Central memory CD4-positive, alpha-beta T cell (primary cell): Measurements from ENCODE around the gene BOLL.
"Not testable (repeated sequence)": the region's sequence is repeated elsewhere in the genome, so short reads cannot be mapped to it uniquely, and the experiment has no call there.

Experiments
- DNase-seq: peaks from one replicate; pipeline ENCODE4 v3.0.0; 2022
- total RNA-seq, 3 experiments: gene quantifications; one replicate each; lab custom pipeline; 2026; lab: John Stamatoyannopoulos, UW

Gene BOLL, protein sequence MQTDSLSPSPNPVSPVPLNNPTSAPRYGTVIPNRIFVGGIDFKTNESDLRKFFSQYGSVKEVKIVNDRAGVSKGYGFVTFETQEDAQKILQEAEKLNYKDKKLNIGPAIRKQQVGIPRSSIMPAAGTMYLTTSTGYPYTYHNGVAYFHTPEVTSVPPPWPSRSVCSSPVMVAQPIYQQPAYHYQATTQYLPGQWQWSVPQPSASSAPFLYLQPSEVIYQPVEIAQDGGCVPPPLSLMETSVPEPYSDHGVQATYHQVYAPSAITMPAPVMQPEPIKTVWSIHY
- 0 reads per million in 3 experiments for total RNA-seq

DNA sequence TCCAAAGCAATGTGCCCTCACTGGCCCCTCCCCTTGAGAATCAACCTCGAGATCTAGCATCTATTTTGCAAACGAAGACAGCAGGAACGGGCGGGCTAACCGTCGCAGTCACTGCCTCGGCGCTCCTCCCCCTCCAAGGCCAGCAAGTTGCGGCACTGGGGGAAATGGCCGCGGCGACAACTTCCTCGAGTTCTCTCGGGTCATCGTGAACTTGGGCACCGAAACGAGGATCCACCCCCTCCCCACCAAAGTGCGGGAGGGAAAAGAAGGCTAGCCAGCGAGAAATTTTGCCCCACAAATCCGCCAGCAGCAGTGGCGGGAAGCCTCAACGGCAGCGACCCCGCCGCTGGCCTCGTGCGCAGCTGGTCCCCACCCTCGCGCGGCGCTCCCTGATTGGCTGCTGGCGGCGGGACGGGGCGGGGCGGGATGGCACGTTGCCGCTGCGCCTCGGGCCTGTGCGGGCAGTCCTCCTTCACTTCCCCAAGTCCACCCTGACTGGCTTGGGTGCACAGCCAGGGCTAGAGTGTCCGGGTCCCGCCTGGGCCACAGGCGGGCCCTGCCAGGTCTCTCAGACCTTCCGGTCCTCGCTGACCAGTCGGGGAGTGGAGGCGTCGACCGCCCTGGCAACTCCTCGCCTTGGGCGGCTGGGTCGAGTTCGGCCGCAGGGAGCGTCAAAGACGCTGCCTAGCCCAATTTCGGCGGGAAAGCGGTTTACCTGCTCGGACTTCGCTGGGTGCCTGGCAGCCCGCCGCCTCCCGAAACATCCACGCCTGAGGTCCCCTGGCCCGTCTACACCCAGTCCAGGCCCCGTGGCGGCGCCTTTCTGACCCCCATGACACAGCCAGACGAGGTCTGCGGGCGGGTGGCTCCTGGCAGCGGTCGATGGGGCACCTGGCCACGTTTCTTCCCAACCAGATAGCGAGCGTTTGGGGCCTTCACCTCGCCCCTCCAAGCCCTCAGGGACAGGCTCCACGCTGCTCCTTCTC lies at the start of gene BOLL:
TSS of gene BOLL (minus strand) at position 364 of the 986 bp plus-strand sequence. CDS start 3,469 bp downstream, outside the sequence.
- DNase-seq: no peak

GRCh38 chr2:197834771-197835170 lies 49.7 kb upstream of the BOLL start:
- DNase-seq: not testable (repeated sequence)

GRCh38 chr2:197828464-197829135 lies 43.5 kb upstream of the BOLL start:
- DNase-seq: no peak

DNA sequence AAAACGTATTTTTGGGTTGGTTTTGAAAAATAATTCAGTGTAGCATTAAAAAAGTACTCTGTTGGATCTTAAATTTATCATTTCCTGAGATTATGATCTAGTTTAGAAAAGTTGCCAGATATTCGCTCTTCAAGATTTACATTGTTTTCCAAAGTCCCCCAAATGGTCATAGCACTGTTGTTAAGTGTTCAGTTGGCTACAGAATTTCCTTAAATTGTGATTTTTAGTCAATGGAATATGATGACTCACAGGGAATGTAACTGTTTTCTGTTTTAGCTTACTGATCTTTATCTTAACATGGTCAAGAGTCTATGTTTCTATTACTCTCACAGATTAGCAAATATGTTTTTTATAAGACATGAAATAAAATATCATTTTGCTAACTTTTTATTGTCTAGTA lies 42.5 kb upstream of the BOLL start:
- no peak for DNase-seq

GRCh38 chr2:197822333-197822732 lies 37.2 kb upstream of the BOLL start:
- DNase-seq: no peak

- DNase-seq: no peak
Observed at GRCh38 chr2:197821550-197822289, 36.6 kb upstream of the BOLL start.

DNA sequence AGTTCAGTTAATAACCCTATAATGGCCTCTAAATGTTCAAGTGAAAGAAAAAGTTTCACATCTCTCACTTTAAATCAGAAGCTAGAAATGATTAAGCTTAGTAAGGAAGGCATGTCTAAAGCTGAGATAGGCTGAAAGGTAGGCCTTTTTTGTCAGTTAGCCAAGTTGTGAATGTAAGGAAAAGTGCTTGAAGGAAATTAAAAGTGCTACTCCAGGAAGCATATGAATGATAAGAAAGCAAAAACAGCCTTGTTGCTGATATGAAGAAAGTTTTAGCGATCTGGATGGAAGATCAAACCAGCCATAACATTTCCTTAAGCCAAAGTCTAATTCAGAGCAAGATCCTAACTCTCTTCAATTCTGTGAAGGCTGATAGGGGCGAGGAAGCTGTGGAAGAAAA lies 29.4 kb upstream of the BOLL start:
- no peak for DNase-seq

DNA sequence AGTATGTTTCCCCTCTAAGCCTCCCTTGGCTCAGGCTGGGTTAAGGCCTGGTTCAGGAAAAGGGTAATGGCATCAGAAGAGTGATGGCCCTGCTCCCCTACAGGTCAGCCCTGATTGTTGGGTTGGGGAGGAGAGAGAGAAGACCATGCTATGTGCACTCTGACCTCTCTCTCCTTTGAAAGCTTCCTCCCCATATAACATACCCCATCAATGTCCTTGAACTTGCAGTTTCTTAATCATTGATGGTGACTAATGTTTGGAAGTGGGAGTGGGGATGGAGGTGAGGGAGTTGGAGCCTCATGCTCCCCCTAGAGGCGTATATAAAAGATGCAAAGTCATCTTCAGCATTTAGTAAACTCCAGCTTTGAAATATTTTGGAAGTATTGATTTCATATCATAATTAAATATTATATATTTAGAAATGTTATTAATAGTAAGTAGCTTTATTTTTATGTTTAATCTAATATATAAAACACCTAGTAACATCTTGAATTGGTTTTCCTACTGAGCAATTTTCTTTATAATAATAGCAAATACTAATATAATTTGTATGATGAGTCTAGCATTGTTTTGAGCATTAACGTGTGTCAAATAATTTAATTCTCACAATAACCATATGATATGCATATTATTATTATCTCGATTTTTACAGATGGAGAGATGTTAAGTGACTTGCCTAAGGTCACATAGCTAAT lies 28.1 kb upstream of the BOLL start:
- no peak for DNase-seq

GRCh38 chr2:197810491-197810890 lies 25.4 kb upstream of the BOLL start:
- no peak for DNase-seq

GRCh38 chr2:197810016-197810415 lies 24.9 kb upstream of the BOLL start:
- DNase-seq: no peak

- no peak for DNase-seq
Observed at GRCh38 chr2:197809064-197809463, 23.9 kb upstream of the BOLL start.

GRCh38 chr2:197805715-197806633 lies 20.9 kb upstream of the BOLL start:
- DNase-seq: no peak

GRCh38 chr2:197804758-197805714 lies 19.9 kb upstream of the BOLL start:
- peak; percentile 9 for DNase-seq

DNA sequence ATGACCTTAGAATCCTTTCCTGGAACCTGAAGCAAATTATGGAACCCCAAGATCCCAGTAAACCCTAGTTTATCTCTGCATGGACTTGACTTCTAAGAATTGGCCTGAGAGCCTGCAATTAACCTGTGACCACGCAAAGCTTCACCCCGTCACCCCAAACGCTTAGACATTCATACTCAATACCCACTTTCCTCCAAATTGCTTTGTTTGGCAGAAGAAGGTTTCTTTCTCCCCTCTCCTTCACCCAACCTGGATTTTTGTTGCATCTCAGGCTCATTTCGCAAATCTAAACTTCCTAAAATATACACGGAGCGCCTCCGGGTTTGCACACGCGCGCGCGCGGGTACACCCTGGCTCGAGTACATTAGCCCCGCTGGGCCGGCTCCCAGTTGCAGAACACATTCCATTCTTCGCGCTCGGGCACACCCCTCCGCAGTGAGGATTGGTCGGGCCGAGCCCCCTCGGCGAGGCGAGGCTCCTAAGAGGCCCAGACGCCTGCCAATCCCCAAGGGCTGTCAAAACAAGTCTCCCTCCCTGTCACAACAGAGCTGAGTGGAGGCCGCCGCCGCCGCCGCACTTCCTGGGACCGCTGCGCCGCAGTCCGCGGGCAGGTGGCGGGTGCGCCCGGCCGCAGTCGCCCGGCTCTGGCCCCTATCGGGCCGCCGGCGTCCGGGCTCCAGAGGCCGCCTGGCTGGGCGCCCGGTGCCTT lies 19.1 kb upstream of the BOLL start, which contains the start of gene PLCL1:
TSS of gene PLCL1 (plus strand) at position 545 of the 709 bp plus-strand sequence.
- peak; percentile 91 for DNase-seq

DNA sequence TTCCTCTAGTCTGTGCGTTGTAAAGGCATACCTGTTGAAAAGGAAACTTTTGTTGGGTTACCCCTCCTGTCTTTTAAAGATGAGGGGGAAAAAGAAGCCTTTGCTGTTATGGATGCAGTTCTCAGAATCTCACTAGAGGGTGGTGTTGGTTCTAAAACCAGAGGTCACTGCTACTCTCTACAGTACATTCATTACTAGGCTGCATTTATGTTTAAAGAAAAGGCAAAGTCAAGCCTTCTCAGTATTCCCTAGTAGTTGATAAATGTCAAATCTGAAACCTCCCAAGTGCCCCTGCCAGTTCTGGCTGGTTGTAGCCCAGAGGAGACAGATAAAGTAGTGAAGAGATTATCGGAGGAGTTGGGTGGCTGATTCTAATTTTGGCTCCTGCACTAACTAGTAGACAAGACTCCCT lies 17.9 kb upstream of the BOLL start:
- DNase-seq: peak; percentile 46

- no peak for DNase-seq
Observed at GRCh38 chr2:197801033-197801432, 15.9 kb upstream of the BOLL start.

DNA sequence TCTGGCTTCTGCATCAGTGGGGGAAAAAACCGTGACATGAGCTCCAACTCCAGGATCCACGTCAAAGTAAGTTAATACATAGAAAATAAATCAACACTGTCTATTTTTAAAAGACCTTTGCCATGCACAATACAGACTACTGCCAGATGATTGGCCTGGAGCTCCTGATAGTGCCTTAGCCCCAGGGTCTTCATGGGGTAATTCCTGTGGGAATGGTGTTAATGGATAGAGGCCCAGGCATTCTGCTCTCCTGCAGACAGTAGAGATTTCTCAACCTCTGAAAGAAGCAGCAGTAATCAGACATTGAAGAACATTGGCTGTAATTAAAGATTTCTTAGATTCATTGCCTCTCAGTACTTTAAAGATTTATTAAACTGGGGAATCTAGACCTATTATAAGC lies 15.0 kb upstream of the BOLL start:
- no peak for DNase-seq

DNA sequence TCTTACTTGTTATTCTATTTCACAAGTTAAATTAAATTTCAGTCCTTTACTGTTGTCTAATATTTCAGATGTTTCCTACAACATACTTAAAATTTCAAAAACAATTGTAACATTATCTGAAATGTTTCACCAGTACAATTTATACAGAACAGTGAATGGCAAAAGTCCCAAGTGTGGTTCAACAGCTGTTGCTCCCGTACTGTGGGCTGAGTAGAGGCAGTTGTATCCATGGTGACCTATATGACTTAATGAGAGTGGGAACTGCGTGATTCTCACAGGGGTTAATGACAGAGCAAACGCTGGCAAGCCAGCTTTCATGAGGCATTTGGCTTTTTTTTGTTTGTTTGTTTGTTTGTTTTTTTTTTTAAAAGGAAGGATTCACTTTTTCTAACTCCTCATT lies 13.9 kb upstream of the BOLL start:
- DNase-seq: no peak

GRCh38 chr2:197798187-197798586 lies 13.1 kb upstream of the BOLL start:
- DNase-seq: no peak
